ENCODE measurements around the gene RNF151.
A peak's percentile ranks its signal among the peaks of the same experiment; 100 is the strongest.
"Not testable (repeated sequence)": the region's sequence is repeated elsewhere in the genome, so short reads cannot be mapped to it uniquely, and the experiment has no call there.

RNF151 gene

DNA sequence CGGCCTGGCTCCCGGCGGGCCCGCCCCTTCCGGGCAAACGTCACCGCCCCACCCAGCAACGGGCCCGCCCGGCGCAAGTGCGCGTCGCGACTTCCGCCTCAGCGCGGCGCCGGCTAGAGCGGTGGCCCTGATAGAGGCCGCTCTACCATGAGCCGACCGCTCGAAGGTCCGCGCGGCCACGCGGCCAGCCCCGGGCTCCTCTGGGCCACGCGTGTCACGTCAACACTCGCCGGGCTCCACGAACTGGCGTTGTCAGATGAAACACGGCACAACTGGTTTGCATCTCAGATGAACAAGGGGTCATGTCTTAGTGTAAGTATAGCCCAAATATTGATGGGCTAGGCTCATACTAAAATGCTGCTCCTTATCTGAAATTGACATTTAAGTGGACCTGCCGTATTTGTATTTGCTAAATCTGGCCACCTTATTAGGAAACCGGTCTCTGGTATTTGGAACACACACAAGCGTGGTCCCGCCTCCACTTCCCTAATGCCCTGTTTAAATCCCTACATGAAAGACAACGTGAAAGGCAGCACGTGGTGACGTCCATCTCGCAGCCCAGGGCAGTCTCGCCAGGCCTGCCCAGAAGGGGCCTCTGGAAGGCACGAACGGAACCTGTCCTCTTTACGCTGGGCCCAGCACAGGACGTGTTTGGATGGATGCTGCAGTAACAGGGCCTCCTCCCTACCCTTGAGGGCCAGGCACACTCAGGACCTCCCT lies 43.3 kb downstream of the RNF151 start, which contains the start of gene ZNF598:
Gene ZNF598, minus strand, starts transcription at position 31 of the 720 bp plus-strand sequence.
- DNase-seq = peak; percentile 80

DNA sequence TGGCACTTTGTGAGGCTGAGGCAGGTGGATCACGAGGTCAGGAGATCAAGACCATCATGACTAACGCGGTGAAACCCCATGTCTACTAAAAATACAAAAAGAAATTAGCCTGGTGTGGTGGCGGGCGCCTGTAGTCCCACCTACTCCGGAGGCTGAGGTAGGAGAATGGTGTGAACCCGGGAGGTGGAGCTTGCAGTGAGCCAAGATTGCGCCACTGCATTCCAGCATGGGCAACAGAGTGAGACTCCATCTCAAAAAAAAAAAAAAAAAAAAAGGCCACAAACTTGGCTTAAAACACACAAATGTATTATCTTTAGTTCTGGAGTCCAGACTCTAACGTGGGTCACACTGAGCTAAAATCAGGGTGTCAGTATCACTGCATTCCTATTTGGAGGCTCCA lies 45.1 kb downstream of the RNF151 start:
- not testable (repeated sequence) for DNase-seq

DNA sequence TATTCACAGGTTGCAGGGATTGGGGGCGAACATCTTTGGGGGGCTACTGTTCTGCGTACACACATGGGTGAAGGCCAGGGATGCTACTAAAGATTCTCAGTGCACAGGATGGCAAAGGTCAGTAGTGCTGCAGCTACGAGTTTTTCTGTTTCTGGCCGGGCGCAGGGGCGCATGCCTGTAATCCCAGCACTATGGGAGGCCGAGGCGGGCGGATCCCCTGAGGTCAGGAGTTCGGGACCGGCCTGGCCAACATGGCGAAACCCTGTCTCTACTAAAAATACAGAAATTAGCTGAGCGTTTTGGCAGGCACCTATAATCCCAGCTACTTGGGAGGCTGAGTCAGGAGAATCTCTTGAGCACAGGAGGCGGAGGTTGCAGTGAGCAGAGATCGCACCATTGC lies 46.9 kb downstream of the RNF151 start:
- no peak for DNase-seq

DNA sequence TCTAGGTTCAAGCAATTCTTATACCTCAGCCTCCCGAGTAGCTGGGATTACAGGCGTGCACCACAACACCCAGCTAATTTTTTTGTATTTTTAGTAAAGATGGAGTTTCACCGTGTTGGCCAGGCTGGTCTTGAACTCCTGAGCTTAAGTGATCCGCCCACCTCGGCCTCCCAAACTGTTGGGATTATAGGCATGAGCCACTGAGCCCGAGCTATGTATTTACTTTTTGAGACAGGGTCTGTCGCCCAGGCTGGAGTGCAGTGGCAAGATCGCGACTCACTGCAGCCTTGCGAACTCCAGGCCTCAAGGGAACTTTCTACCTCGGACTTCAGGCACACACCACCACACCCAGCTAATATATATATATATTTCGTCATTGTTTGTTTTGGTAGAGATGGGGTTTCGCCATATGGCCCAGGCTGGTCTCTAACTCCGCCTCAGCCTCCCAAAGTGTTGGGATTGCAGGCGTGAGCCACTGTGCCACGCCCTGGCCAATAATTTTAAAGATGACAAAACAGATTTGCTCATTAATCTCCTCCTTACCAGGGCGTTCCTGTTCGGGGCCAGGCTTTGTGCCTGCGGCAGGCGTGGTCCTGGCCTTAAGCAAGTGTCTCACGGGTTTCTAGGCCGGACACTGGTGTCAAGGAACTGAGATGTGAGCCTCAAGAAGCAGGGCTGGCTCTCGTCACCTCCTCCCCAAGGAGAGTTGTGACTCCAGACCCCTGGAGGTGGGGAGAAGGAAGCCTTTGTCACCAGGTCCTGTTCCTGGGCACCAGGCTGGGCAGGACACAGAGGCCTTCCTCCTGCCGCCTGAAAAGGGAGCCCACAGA lies 48.7 kb downstream of the RNF151 start:
- no peak for DNase-seq

DNA sequence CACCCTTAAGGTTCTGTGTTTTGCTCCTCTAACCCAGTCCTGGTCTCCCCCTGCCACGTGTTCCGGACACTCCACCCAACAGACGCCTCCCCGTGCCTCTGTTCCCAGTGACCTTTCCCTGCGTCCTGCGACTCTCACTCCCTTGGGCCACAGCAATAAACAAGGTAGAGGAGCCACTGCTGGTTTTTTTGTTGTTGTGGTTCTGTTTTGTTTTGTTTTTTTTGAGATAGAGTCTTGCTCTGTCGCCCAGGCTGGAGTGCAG lies 49.2 kb downstream of the RNF151 start:
- DNase-seq = no peak

DNA sequence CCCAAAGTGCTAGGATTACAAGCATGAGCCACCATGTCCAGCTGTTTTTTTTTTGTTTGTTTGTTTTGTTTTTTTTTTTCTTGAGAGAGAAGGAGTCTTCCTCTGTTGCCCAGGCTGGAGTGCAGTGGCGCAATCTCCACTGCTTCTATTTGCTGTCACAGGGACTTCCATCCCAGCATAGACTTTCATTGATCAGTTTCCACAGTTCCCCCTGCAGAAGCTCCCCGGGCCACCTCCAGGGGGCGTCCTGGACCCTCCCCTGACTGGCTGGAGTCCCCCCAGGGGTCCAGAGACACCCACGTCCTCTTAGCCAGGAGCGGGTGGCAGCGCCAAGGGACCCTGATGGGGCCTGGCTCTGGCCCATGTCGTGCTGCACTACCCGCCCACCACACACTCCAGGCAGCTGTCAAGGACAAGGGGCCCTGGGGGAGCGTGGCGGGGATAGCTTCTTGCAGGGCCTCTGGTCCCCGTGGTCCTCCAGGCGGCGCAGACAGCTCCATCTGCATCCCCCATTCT lies 49.8 kb downstream of the RNF151 start:
- DNase-seq = no peak

Measured in activated CD8-positive, alpha-beta memory T cell treated with anti-CD3 and anti-CD28 coated beads, Interleukin-2, amount 50 U/mL, for 4 hours (primary cell).